ENCODE results near the gene LPP.

DNA sequence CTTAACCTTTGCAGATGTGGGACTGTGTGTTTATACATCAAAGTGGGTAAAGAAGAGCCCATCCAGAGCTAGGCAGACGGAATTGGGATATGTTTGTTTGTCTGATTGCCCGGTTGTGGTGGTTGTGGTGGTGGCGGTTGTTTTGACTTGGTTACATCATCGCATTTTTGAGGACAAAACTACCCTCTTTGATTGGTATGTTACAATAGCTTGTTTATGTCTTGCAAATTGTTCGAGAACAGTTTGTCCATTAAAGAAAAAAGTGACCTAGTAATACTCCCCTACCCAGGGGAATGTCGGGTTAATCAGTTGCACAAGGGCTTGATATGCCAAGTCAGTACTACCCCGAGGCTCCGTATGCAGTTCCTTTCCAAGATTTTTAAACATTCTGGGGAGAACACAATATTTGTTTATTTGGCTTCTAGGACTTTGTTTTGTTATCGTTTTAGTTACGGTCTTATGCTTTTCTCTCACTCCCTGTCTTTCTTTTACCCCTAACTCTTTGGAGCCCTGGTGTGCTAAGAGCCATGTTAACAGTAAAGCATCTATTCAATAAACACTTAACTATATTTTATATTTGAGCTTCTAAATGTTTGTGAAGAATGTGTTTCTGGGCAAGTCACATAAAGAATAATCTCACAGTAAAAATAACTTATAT, 315.4 kb downstream of the LPP start:
- TF ChIP-seq, protein P1, sequence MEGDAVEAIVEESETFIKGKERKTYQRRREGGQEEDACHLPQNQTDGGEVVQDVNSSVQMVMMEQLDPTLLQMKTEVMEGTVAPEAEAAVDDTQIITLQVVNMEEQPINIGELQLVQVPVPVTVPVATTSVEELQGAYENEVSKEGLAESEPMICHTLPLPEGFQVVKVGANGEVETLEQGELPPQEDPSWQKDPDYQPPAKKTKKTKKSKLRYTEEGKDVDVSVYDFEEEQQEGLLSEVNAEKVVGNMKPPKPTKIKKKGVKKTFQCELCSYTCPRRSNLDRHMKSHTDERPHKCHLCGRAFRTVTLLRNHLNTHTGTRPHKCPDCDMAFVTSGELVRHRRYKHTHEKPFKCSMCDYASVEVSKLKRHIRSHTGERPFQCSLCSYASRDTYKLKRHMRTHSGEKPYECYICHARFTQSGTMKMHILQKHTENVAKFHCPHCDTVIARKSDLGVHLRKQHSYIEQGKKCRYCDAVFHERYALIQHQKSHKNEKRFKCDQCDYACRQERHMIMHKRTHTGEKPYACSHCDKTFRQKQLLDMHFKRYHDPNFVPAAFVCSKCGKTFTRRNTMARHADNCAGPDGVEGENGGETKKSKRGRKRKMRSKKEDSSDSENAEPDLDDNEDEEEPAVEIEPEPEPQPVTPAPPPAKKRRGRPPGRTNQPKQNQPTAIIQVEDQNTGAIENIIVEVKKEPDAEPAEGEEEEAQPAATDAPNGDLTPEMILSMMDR (IDR thresholded peaks at IDR 0.05), result no peak
- no peak for TF ChIP-seq EZH2 (IDR thresholded peaks at IDR 0.05; ENCODE audit: borderline replicate concordance, insufficient read depth, low read depth, low read length, poor library complexity, severe bottlenecking)
